HG03159 (cell line): Measurements from ENCODE around the gene ASS1.

ENCODE experiments used
- ATAC-seq: cut with Tn5 transposase; IDR thresholded peaks from one replicate; pipeline ENCODE4 v1.9.1; 2021; ENCODE audit warnings: mild to moderate bottlenecking, moderate library complexity; ENCODE audit not compliant: unreplicated experiment

Gene ASS1

GRCh38 chr9:130451509-130452388, 7.0 kb downstream of the ASS1 start:
- ATAC-seq: no peak

- ATAC-seq: no peak
These were observed 8.1 kb downstream of the ASS1 start for GRCh38 chr9:130452835-130453234.

- no peak for ATAC-seq
These were observed 8.7 kb downstream of the ASS1 start for GRCh38 chr9:130453487-130453886.

- ATAC-seq: no peak
These were observed 9.5 kb downstream of the ASS1 start for GRCh38 chr9:130454096-130454811.

GRCh38 chr9:130454812-130455325, 10.1 kb downstream of the ASS1 start:
- no peak for ATAC-seq

DNA sequence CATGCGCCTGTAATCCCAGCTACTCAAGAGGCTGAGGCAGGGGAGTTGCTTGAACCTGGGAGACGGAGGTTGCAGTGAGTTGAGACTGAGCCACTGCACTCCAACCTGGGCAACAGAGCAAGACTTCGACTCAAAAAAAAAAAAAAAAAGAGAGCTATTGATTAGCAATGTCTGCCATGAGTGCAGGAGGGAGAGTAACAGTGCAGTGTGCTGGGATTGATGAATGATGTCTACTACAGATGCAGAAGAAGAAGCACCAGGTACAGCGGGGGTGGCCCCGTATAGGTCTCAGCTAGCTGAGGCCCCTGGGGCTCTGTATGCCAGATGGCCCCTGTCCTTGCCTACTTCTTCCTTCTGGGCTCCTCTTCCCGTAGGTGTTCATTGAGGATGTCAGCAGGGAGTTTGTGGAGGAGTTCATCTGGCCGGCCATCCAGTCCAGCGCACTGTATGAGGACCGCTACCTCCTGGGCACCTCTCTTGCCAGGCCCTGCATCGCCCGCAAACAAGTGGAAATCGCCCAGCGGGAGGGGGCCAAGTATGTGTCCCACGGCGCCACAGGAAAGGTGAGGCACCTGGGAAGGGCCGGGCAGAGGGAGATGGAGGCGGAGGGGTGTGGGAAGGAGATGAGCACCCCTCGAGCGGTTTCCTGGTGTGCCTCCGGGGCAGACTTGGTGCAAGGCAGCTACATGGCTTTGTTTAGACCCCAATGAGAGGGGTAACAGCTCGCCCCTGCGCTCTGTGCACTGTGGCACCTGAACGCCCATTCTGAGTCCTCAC, 13.5 kb downstream of the ASS1 start:
- ATAC-seq: no peak

- no peak for ATAC-seq
These were observed 14.0 kb downstream of the ASS1 start for GRCh38 chr9:130458804-130459067.

DNA sequence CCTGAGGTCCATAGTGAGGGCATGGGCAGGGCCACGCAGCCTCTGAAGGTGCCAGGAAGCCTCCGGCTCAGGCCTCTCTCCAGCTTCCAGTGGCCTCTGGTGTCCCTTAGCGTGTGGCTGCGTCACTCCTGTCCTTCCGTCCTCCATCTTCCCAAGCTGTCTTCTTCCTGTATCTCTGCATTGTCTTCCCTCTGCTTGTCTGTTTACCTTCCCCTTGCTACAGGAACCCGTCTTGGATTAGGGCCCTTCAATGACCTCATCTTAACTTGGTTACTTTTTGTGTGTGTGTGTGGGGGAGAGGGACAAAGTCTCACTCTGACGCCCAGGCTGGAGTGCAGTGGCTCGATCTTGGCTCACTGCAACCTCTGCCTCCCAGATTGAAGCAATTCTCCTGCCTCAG, 14.4 kb downstream of the ASS1 start:
- ATAC-seq: no peak

- ATAC-seq: no peak
These were observed 15.3 kb downstream of the ASS1 start for GRCh38 chr9:130459941-130460669.

GRCh38 chr9:130461218-130461630, 16.5 kb downstream of the ASS1 start:
- no peak for ATAC-seq

GRCh38 chr9:130461731-130462130, 17.0 kb downstream of the ASS1 start:
- no peak for ATAC-seq

DNA sequence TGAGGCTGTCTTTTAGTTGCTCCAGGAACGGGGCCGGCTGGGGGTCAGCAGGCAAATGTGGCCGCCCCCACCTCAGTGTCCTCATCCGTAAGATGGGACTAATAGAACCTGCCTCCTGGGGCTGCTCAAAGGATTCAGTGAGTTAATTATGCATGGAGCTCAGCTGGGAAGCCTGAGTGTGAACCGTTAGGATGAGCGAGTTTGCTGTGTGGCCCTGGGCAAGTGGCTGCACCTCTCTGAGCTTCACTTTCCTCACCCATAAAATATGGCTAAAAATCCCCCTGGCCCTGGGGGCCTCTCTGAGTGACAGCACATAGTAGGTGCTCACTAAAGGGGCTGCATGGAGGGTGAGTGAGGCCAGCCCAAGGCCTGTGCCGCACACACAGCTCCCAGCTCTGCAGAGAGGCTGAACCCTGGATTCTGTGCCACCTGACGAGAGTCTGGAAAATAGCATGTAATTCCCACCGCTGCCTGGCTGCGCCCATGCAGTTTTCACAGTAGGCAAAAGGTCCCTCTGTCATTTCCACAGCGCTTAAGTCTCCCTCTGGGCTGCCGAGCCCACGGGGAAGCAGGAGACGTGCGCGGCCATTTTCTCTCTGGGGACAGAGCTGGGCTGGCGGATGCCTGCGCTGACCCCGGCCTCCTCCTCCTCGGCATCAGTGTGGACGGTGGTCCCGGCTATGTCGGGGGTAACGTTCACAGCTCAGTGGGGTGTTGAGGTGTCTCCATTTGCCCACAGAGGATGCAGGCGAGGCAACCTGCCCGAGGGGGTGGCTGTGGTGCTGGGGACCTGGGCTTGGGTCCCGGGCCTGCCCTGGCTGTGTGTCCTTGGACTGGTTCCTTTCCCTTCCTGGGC, 18.2 kb downstream of the ASS1 start:
- ATAC-seq: no peak

DNA sequence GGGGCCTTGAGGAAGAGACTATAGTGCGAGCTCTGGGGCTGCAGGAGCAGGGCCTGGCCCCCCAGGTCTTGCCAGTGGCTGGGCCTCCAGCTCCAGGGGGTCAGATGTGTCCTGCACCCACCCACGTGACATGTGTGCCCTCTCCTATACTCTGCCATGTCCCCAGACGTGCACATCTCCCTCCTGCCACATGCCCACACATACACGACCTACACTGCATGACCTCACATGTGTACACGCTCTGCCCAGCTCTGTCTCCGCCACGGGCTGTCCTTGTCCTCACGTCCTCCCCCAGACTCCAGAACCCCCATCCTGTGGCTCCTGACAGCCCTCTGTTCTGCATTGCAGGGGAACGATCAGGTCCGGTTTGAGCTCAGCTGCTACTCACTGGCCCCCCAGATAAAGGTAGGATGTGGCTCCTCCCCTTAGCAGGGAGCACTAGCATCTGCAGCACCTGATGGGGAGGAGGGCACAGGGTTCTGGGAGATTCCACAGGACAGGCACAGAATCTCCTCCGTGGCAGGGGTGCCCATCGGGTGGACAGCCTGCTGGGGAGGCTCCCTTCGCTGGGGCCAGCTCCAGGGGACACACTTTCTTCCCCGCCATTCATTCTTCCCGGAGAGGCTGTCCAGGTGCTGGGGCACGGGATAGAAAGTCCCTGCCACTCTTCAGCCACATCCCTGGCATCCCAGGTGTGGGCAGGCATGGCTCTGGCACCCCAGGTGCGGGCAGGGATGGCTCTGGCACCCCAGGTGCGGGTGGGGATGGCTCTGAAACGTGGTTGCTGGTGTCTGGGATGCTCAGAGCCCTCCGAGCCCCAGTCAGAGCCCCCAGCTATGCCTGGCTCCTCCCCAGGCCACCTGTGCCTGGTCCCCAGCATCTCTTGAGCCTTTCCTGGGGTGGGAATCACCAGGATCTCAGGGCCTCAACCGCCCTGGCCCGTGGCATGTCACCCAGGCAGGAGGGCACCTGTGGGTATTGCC, 19.3 kb downstream of the ASS1 start:
- ATAC-seq: no peak

GRCh38 chr9:130465383-130466096, 20.8 kb downstream of the ASS1 start:
- ATAC-seq: no peak

DNA sequence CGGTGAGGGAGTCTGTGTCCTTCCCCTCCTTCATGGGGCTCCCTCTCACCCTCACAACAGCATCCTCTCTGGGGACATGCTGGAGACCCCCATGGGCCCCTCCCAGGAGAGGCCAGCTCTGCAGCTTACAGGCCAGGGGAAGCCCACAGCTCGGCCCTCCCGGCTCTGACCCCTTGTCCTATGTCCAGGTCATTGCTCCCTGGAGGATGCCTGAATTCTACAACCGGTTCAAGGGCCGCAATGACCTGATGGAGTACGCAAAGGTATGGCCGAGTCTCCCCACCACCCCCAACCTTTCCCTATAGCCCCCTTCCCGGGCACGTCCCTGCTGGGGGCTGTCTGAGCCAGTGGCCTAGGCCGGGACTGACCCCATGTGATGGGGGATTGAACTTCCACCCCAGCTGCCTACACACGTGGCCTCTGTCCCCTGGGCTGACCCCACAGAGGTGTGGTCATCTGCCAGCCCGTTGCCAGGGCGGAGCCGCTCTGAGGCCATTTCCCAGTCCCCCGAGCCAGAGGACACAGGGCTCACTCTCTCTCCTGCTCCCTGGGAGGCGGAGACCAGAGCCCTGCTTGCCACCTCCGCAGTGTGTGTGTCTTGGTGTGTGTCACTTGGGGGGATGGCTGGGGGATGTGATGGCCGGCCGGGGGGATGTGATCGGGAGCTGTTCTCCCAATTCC, 21.9 kb downstream of the ASS1 start:
- ATAC-seq: no peak

DNA sequence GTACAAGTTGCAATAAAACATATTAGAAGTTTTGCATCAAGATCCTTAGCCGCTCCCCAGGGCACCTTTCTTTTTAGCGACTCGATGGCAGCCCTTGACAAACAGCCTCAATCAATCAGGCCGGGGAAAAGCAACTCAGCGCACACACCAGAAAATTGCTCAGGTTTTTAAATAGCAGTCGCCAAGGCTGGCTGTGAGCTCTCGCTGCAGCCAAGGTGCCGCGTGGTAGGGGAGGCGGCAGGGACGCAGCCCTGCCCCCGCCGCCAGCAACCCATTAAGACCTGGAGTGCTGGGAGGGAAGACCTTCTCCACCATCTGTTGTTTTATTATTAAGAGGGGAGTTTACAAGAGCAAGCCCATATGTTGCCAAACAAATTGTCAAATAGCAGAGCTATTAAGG, 22.6 kb downstream of the ASS1 start:
- no peak for ATAC-seq

DNA sequence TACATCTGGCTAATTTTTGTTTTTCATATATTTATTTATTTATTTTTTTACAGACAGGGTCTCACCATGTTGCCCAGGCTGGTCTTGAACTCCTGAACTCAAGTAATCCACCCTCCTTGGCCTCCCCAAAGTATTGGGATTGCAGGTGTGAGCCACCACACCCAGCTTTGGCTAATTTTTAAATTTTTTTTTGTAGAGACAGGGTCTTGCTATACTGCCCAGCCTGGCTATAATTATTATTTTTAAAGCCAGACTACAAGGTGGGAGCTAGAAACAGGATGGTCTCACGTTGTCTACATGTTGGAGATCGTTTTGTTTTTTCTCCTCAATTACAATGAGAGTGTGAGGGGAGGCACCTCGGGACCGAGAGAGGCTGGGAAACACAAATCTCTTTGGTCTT, 23.8 kb downstream of the ASS1 start:
- no peak for ATAC-seq

GRCh38 chr9:130470269-130470668, 25.5 kb downstream of the ASS1 start:
- no peak for ATAC-seq
